ENCODE results near the gene ZBTB33.

Gene ZBTB33

GRCh38 chrX:120224388-120224787 lies 26.2 kb upstream of the ZBTB33 start:
- H3K9me3 ChIP-seq (ENCODE audit: insufficient read depth, low read length, severe bottlenecking), result no peaks in the 10 kb centered on the region
- DNase-seq (no peak), ATAC-seq (ENCODE audit: insufficient read depth, low read depth) (no peak)
- no peak overlapping the region for H3K27ac ChIP-seq (ENCODE audit: low read length)
- TF ChIP-seq CTCF (IDR thresholded peaks at IDR 0.05; ENCODE audit: borderline replicate concordance, extremely low read depth, low read length, poor library complexity, severe bottlenecking) (no peak), EZH2 (IDR thresholded peaks at IDR 0.05; ENCODE audit: borderline replicate concordance, low read depth, low read length, severe bottlenecking) (no peak)
- no peaks in the 10 kb centered on the region for H3K4me1 ChIP-seq (ENCODE audit: insufficient read depth, low read length)
- no peaks in the 10 kb centered on the region for H4K20me1 ChIP-seq (ENCODE audit: insufficient read depth, low read length)
- H3K4me3 ChIP-seq (ENCODE audit: low read depth in 1 of 2, low read length in 2 of 2), result no peak overlapping the region
- no peak overlapping the region for H2AFZ ChIP-seq (ENCODE audit: low read depth, low read length)
- no peaks in the 10 kb centered on the region for H3K27me3 ChIP-seq (ENCODE audit: insufficient read depth, low read length, poor library complexity)
- H3K4me2 ChIP-seq (ENCODE audit: insufficient read depth, low read length), result no peak overlapping the region
- no peaks in the 10 kb centered on the region for H3K36me3 ChIP-seq (ENCODE audit: insufficient read depth, low read length)
- no peaks in the 10 kb centered on the region for H3K79me2 ChIP-seq (ENCODE audit: insufficient read depth, low read length)
- no peak overlapping the region for H3K9ac ChIP-seq (ENCODE audit: low read depth, low read length)

DNA sequence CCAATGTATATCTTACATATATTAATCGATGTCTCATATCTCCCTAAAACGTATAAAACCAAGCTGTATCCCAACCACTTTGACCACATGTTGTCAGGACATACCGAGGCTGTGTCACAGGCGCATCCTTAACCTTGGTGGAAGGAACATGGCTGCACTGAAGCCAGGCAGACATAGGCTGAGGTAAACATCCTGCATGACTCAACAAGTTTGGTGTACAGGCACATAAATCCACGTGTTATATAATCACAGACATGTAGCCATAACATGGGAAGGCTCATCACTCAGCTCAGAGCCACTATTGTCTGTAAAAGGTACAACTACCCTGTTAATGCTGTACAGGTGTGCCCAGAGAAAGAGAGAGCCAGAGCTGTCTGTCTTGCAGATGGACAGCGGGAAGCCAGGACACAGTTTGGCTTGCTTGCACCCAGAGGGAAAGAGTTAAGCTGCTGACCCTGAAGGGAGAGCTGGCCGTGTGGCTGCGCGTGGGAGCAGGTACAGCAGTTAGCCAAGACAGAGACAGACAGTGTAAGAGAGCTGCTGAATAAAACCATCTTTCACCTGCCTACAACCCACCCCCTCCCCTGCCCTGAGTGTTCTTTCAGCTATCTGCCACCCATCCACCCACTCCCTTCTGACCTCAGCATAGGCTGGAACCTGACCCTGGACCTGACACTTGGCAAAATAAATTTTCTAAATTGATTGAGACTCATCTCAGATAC lies 22.3 kb upstream of the ZBTB33 start:
- H3K27ac ChIP-seq (ENCODE audit: low read length), result no peak overlapping the region
- no peak for TF ChIP-seq EZH2 (IDR thresholded peaks at IDR 0.05; ENCODE audit: borderline replicate concordance, low read depth, low read length, severe bottlenecking)
- TF ChIP-seq CTCF (IDR thresholded peaks at IDR 0.05; ENCODE audit: borderline replicate concordance, extremely low read depth, low read length, poor library complexity, severe bottlenecking), result no peak
- ATAC-seq (ENCODE audit: insufficient read depth, low read depth) (no peak), DNase-seq (no peak)
- no peaks in the 10 kb centered on the region for H3K4me1 ChIP-seq (ENCODE audit: insufficient read depth, low read length)
- no peaks in the 10 kb centered on the region for H3K36me3 ChIP-seq (ENCODE audit: insufficient read depth, low read length)
- no peak overlapping the region for H3K9ac ChIP-seq (ENCODE audit: low read depth, low read length)
- H3K79me2 ChIP-seq (ENCODE audit: insufficient read depth, low read length), result no peaks in the 10 kb centered on the region
- no peak overlapping the region for H2AFZ ChIP-seq (ENCODE audit: low read depth, low read length)
- H4K20me1 ChIP-seq (ENCODE audit: insufficient read depth, low read length), result no peaks in the 10 kb centered on the region
- no peaks in the 10 kb centered on the region for H3K9me3 ChIP-seq (ENCODE audit: insufficient read depth, low read length, severe bottlenecking)
- H3K27me3 ChIP-seq (ENCODE audit: insufficient read depth, low read length, poor library complexity), result no peaks in the 10 kb centered on the region
- H3K4me2 ChIP-seq (ENCODE audit: insufficient read depth, low read length), result no peak overlapping the region
- H3K4me3 ChIP-seq (ENCODE audit: low read depth in 1 of 2, low read length in 2 of 2), result no peak overlapping the region

DNA sequence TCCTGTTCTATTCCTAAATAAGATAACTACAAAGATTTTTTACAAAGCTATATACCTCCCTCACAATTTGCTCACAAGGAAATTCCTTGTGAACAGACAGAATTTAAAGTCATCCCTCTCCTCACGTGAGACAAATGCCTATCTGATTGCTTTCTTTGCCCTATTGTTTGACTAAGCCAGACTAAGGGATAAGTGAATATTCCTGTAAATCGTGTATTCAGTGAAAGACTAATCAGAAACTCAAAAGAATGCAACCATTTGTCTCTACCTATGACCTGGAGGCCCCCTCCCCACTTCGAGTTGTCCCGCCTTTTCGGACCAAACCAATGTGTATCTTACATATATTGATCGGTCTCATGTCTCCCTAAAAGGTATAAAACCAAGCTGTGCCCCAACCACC lies 15.3 kb upstream of the ZBTB33 start:
- H3K4me1 ChIP-seq (ENCODE audit: insufficient read depth, low read length), result no peaks in the 10 kb centered on the region
- H3K4me2 ChIP-seq (ENCODE audit: insufficient read depth, low read length), result no peak overlapping the region
- peaks cover 6% of the 10 kb centered on the region; the same call in 1 of the 2 replicates for H3K36me3 ChIP-seq (ENCODE audit: insufficient read depth, low read length)
- H3K79me2 ChIP-seq (ENCODE audit: insufficient read depth, low read length), result no peaks in the 10 kb centered on the region
- no peak for TF ChIP-seq CTCF (IDR thresholded peaks at IDR 0.05; ENCODE audit: borderline replicate concordance, extremely low read depth, low read length, poor library complexity, severe bottlenecking)
- no peak for TF ChIP-seq EZH2 (IDR thresholded peaks at IDR 0.05; ENCODE audit: borderline replicate concordance, low read depth, low read length, severe bottlenecking)
- H3K27ac ChIP-seq (ENCODE audit: low read length), result no peak overlapping the region
- H3K9ac ChIP-seq (ENCODE audit: low read depth, low read length), result no peak overlapping the region
- no peak for DNase-seq
- H3K9me3 ChIP-seq (ENCODE audit: insufficient read depth, low read length, severe bottlenecking), result no peaks in the 10 kb centered on the region
- no peaks in the 10 kb centered on the region for H4K20me1 ChIP-seq (ENCODE audit: insufficient read depth, low read length)
- no peaks in the 10 kb centered on the region for H3K27me3 ChIP-seq (ENCODE audit: insufficient read depth, low read length, poor library complexity)
- no peak overlapping the region for H3K4me3 ChIP-seq (ENCODE audit: low read depth in 1 of 2, low read length in 2 of 2)
- no peak overlapping the region for H2AFZ ChIP-seq (ENCODE audit: low read depth, low read length)
- no peak for ATAC-seq (ENCODE audit: insufficient read depth, low read depth)
